HG02943 (cell line): ENCODE data around the gene MET.

Source experiments
- ATAC-seq: cut with Tn5 transposase; IDR thresholded peaks from one replicate; pipeline ENCODE4 v1.9.1; 2021; ENCODE audit warnings: mild to moderate bottlenecking, low read depth, moderate library complexity; ENCODE audit not compliant: unreplicated experiment

MET gene

GRCh38 chr7:116836911-116837310, 164.9 kb downstream of the MET start:
- no peak for ATAC-seq

GRCh38 chr7:116837586-116837985, 165.6 kb downstream of the MET start:
- no peak for ATAC-seq

- ATAC-seq = no peak
Measured at GRCh38 chr7:116840256-116840655, 168.3 kb downstream of the MET start.

- no peak for ATAC-seq
Measured at GRCh38 chr7:116842371-116842770, 170.4 kb downstream of the MET start.

- ATAC-seq = no peak
Measured at GRCh38 chr7:116843378-116843777, 171.4 kb downstream of the MET start.
